RCC 7860 (cell line): Measurements from ENCODE around the gene NAV3.

Experiments used
- DNase-seq: peaks from one replicate; pipeline ENCODE4 v3.0.0-alpha.2; 2015; ENCODE audit warnings: low spot score
- FAIRE-seq: peaks from 2 replicates; lab custom pipeline; 2012; peaks lifted over from hg19 to GRCh38; lab: Jason Lieb, UNC

The NAV3 gene

GRCh38 chr12:78179346-78179745, 348.7 kb downstream of the NAV3 start:
- DNase-seq (no peak), FAIRE-seq (no peak)

- DNase-seq (no peak), FAIRE-seq (no peak)
Measured at GRCh38 chr12:78181544-78182162, 351.0 kb downstream of the NAV3 start.

GRCh38 chr12:78183824-78184223, 353.1 kb downstream of the NAV3 start:
- FAIRE-seq (no peak), DNase-seq (no peak)

GRCh38 chr12:78185109-78185508, 354.4 kb downstream of the NAV3 start:
- FAIRE-seq (peak; percentile 91), DNase-seq (peak; percentile 65)

GRCh38 chr12:78185651-78186050, 355.0 kb downstream of the NAV3 start:
- FAIRE-seq: no peak
- DNase-seq: no peak

- FAIRE-seq: no peak
- no peak for DNase-seq
Measured at GRCh38 chr12:78186670-78187069, 356.0 kb downstream of the NAV3 start.

GRCh38 chr12:78187741-78188140, 357.0 kb downstream of the NAV3 start:
- DNase-seq: no peak
- no peak for FAIRE-seq

GRCh38 chr12:78189656-78190055, 359.0 kb downstream of the NAV3 start:
- FAIRE-seq (no peak), DNase-seq (no peak)

- no peak for DNase-seq
Measured at GRCh38 chr12:78191611-78192010, 360.9 kb downstream of the NAV3 start.

GRCh38 chr12:78192979-78193378, 362.3 kb downstream of the NAV3 start:
- DNase-seq: no peak

More at GRCh38 chr12:78191611-78192010, 360.9 kb downstream of the NAV3 start:
- FAIRE-seq: no peak

GRCh38 chr12:78194448-78194847, 363.8 kb downstream of the NAV3 start:
- DNase-seq: no peak
- no peak for FAIRE-seq

More at GRCh38 chr12:78192979-78193378, 362.3 kb downstream of the NAV3 start:
- no peak for FAIRE-seq

GRCh38 chr12:78198896-78199295, 368.2 kb downstream of the NAV3 start:
- no peak for DNase-seq
- FAIRE-seq: no peak

GRCh38 chr12:78199926-78200325, 369.2 kb downstream of the NAV3 start:
- no peak for FAIRE-seq
- no peak for DNase-seq

- no peak for DNase-seq
- FAIRE-seq: no peak
Measured at GRCh38 chr12:78204926-78205325, 374.2 kb downstream of the NAV3 start.

GRCh38 chr12:78208092-78208491, 377.4 kb downstream of the NAV3 start:
- peak; percentile 69 for FAIRE-seq

GRCh38 chr12:78209846-78210505, 379.3 kb downstream of the NAV3 start:
- DNase-seq (no peak), FAIRE-seq (no peak)

More at GRCh38 chr12:78208092-78208491, 377.4 kb downstream of the NAV3 start:
- peak; percentile 40 for DNase-seq

- DNase-seq (no peak), FAIRE-seq (no peak)
Measured at GRCh38 chr12:78210506-78210860, 379.8 kb downstream of the NAV3 start.

GRCh38 chr12:78210894-78211302, 380.2 kb downstream of the NAV3 start:
- peak; percentile 93 for FAIRE-seq
- peak; percentile 69 for DNase-seq

- FAIRE-seq (no peak), DNase-seq (no peak)
Measured at GRCh38 chr12:78220811-78221210, 390.1 kb downstream of the NAV3 start.

- FAIRE-seq: no peak
- no peak for DNase-seq
Measured at GRCh38 chr12:78224154-78224553, 393.5 kb downstream of the NAV3 start.

GRCh38 chr12:78226763-78227162, 396.1 kb downstream of the NAV3 start:
- no peak for FAIRE-seq

GRCh38 chr12:78229591-78230101, 399.0 kb downstream of the NAV3 start:
- peak; percentile 18 for FAIRE-seq

More at GRCh38 chr12:78226763-78227162, 396.1 kb downstream of the NAV3 start:
- no peak for DNase-seq

More at GRCh38 chr12:78229591-78230101, 399.0 kb downstream of the NAV3 start:
- DNase-seq: peak; percentile 25
